LHCN-M2 (cell line): ENCODE measurements around the gene LPAR3. TPM values are rescaled to one million over a fixed set of nuclear protein-coding genes. Genes with fewer than 3 reads are reported as not detected.
"Not testable (repeated sequence)": the region's sequence is repeated elsewhere in the genome, so short reads cannot be mapped to it uniquely, and the experiment has no call there.

ENCODE experiments used
- DNase-seq: peaks from one replicate; pipeline ENCODE4 v3.0.0-alpha.2; 2012; ENCODE audit warnings: low read depth
- polyA plus RNA-seq: library from polyadenylated mRNA; unstranded; fragments of >200 nt; gene quantifications from one replicate; pipeline ENCODE4 v1.2.1, GENCODE V29; 2012; ENCODE audit warnings: missing spikeins
- total RNA-seq: library from RNA; depleted of rRNA; stranded (reverse); fragments of >200 nt; gene quantifications from 2 replicates; pipeline ENCODE4 v1.2.3, GENCODE V29; 2014; rRNA removed

Gene LPAR3
- total RNA-seq = not detected in 2 replicates
- polyA plus RNA-seq = not detected

- DNase-seq = no peak
Measured at GRCh38 chr1:84892705-84893618, at the start of gene LPAR3. Gene LPAR3, minus strand, starts transcription at chr1:84893206. Its CDS starts 27,086 bp downstream, at chr1:84866120.

- no peak for DNase-seq
Measured at GRCh38 chr1:84941843-84942242, 48.8 kb upstream of the LPAR3 start.

- DNase-seq = no peak
Measured at GRCh38 chr1:84940481-84940880, 47.5 kb upstream of the LPAR3 start.

GRCh38 chr1:84939761-84940160 is 46.8 kb upstream of the LPAR3 start:
- no peak for DNase-seq

GRCh38 chr1:84939151-84939550 is 46.1 kb upstream of the LPAR3 start:
- DNase-seq = no peak

- peak; percentile 58 for DNase-seq
Measured at GRCh38 chr1:84936116-84936810, 43.3 kb upstream of the LPAR3 start.

GRCh38 chr1:84933011-84933611 is 40.1 kb upstream of the LPAR3 start:
- DNase-seq = no peak

GRCh38 chr1:84930831-84931230 is 37.8 kb upstream of the LPAR3 start:
- no peak for DNase-seq

GRCh38 chr1:84930329-84930728 is 37.3 kb upstream of the LPAR3 start:
- DNase-seq = no peak

- DNase-seq = no peak
Measured at GRCh38 chr1:84929581-84929980, 36.6 kb upstream of the LPAR3 start.

- no peak for DNase-seq
Measured at GRCh38 chr1:84928979-84929378, 36.0 kb upstream of the LPAR3 start.

- DNase-seq = no peak
Measured at GRCh38 chr1:84923317-84923716, 30.3 kb upstream of the LPAR3 start.

GRCh38 chr1:84920159-84920558 is 27.2 kb upstream of the LPAR3 start:
- DNase-seq = no peak

GRCh38 chr1:84919461-84919970 is 26.5 kb upstream of the LPAR3 start:
- no peak for DNase-seq

GRCh38 chr1:84918726-84919336 is 25.8 kb upstream of the LPAR3 start:
- DNase-seq = no peak

GRCh38 chr1:84916897-84917296 is 23.9 kb upstream of the LPAR3 start:
- DNase-seq = no peak

GRCh38 chr1:84913555-84913892 is 20.5 kb upstream of the LPAR3 start:
- DNase-seq = no peak

GRCh38 chr1:84912726-84913554 is 19.9 kb upstream of the LPAR3 start:
- no peak for DNase-seq

GRCh38 chr1:84908746-84909464 is 15.9 kb upstream of the LPAR3 start:
- not testable (repeated sequence) for DNase-seq
